ENCODE results near the gene LRRC2.

LRRC2 gene

DNA sequence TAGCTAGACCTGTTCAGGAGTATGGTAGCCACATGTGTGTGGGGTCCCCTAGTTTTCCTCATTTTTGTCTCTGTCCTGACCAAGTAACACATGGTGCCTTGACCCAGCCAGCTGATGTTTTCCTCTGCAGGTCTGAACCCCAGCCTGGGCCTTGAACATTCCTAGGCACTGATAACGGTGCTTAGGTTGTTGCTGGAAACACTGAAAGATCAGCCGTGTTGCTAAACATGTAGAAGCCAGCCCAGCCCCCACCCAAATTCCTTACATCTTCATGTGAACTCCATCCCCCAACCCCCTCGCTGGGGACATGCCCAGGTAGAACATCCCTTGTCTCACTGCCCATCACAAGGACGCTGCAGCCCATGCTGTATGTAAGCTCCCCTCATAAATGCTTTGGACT, 49.6 kb downstream of the LRRC2 start:
- TF ChIP-seq, protein P1, sequence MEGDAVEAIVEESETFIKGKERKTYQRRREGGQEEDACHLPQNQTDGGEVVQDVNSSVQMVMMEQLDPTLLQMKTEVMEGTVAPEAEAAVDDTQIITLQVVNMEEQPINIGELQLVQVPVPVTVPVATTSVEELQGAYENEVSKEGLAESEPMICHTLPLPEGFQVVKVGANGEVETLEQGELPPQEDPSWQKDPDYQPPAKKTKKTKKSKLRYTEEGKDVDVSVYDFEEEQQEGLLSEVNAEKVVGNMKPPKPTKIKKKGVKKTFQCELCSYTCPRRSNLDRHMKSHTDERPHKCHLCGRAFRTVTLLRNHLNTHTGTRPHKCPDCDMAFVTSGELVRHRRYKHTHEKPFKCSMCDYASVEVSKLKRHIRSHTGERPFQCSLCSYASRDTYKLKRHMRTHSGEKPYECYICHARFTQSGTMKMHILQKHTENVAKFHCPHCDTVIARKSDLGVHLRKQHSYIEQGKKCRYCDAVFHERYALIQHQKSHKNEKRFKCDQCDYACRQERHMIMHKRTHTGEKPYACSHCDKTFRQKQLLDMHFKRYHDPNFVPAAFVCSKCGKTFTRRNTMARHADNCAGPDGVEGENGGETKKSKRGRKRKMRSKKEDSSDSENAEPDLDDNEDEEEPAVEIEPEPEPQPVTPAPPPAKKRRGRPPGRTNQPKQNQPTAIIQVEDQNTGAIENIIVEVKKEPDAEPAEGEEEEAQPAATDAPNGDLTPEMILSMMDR (IDR thresholded peaks at IDR 0.05): no peak

DNA sequence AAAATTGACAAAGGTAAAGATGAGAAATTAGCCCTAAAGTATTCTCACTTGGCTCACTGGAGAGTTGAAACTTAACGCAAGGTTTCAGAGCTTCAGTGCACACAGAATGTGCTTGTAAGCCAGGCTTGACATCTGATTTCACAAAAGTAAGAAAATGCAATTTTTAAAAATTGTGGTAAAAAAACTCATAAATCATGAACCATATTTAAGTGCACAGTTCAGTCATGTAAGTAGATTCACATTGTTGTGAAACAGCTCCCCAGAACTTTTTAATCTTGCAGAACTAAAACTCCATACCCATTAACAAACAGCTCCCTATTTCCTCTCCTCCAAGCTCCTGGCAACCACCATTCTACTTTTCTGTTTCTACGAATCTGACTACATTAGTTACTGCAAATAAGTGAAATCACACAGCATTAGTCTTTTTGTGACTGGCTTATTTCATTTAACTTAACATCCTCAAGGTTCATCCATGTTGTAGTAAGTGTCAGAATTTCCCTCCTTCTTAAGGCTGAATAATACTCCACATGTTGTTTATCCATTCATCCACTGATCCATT, 53.8 kb downstream of the LRRC2 start:
- TF ChIP-seq, protein P1 (IDR thresholded peaks at IDR 0.05): no peak

DNA sequence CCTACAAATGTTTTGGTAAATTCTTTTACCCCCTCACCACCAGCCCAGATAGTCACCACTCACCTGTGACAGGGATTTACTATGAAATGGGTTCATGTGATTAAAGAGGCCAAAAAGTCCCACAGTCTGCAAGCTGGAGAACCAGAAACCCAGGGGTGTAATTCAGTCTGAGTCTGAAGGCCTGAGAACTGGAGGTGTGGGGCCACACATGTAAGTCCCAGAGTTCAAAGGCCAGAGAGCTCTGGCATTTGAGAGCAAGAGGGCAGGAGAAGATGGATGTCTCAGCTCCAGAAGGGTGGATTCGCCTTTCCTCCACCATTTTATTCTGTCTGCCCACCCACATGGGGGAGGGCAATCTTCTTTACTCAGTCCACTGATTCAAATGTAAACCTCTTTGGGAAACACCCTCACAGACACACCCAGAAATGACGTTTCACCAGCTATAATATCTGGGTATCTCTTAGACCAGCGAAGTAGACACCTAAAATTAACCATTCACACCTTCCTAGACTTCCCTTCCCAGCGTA, 56.4 kb downstream of the LRRC2 start:
- TF ChIP-seq, protein P1 (IDR thresholded peaks at IDR 0.05): no peak

DNA sequence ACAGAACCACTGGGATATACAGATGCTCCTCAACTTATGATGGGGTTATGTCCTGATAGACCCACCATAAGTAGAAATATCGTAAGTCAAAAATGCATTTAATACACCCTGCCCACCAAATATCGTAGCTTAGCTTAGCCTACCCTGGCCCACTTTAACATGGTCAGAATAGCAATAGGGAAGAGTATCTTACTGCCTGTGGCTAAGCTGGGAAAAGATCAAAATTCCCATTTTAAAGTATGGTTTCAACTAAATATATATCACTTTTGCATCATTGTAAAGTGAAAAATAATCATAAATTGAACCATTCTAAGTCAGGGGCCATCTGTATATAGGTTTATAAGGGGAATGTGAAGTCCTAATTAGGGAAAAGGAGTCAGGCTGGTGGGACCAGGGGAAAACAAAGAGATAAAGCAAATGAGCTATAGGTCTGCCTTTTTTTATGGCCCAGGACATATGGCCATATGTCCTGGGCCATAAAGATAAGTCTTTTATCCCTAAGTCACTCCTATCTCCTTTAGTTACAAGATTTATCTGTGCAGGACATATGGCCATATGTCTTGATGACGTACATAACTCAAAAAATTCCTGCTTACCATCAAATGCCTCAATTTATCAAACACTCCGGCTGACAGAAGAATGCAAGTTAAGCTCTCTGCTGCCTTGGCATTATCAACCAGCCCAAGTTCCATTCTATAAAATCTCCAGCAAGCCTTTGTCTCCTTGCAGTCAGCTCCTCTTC, 57.1 kb downstream of the LRRC2 start:
- TF ChIP-seq, protein P1 (IDR thresholded peaks at IDR 0.05): no peak

DNA sequence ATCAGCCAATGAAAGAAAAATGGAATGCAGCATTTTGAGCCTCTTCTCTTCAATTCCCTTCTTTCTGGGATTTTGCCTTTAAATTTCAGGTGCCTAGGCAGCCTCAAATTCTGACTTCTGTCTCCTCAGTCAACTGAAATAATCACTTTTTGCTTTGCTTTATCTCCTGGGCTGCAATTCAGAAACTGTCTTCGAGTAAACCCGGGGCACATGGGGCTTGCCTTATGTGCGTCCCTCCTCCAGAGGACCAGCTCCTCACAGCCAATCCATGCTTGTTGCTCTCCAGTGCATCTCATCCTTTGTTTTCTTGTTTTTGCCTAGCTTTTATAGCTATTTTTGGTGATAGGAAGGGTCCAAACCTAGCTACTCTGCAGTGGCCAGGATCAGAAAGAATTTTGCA, 59.6 kb downstream of the LRRC2 start:
- TF ChIP-seq, protein P1 (IDR thresholded peaks at IDR 0.05): no peak

DNA sequence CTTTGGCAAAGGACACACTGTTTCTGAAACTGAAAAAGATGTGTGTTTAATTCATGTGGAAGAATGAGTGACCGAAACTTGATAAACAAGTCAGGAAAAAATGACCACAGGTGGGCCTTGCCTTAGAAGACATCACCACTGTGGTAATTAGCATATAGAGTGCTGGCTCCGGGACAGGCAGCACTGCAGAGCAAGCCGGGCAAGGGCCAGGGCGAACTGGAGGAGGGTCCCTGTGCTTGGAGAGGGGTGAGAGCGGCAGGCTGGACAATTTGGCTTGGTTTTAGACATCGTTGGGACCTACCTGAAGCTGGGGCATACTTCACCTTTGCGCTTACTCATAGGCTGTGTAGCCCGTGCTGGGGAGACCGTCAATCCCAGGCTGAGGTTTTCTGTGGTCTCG, 60.1 kb downstream of the LRRC2 start:
- TF ChIP-seq, protein P1 (IDR thresholded peaks at IDR 0.05): no peak

DNA sequence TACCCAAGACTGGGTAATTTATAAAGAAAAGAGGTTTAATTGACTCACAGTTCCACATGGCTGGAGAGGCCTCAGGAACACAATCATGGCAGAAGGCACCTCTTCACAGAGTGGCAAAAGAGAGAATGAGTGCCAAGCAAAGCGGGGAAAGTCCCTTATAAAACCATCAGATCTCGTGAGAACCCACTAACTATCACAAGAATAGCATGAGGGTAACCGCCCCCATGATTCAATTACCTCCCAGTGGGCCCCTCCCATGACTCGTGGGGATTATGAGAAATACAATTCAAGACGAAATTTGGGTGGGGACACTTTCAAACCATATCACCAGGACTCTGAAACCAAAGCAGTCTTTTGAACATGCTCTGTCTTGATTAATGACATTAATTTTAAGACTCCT, 61.3 kb downstream of the LRRC2 start:
- TF ChIP-seq, protein P1 (IDR thresholded peaks at IDR 0.05): no peak

All from LNCAP (cell line).